Calu3 (cell line): ENCODE measurements around the gene STRIP1. TPM values are rescaled to one million over a fixed set of nuclear protein-coding genes. Genes with fewer than 3 reads are reported as not detected.

ENCODE experiments used
- BruUV-seq: library from RNA; stranded (reverse); fragments of 400-500 nt; replicated peaks from 2 replicates; lab custom pipeline; 2021; lab: Mats Ljungman, UMichigan
- CTCF ChIA-PET: fragments of 300-600 bp; sonication (Branson Sonifier 250); formaldehyde crosslinking; loops from one replicate; lab custom pipeline; 2022; ENCODE audit warnings: antibody characterized with exemption; lab: Charles Lee
- DNase-seq: peaks from one replicate; pipeline ENCODE4 v3.0.0; 2022
- H3K27ac Mint-ChIP-seq: one replicate; pipeline ENCODE4 v1.8.0; 2022; ENCODE audit warnings: mixed read lengths; ENCODE audit not compliant: unreplicated experiment
- H3K27me3 Mint-ChIP-seq: one replicate; pipeline ENCODE4 v1.8.0; 2022; ENCODE audit warnings: mixed read lengths; ENCODE audit not compliant: unreplicated experiment
- H3K36me3 Mint-ChIP-seq: one replicate; pipeline ENCODE4 v1.8.0; 2022; ENCODE audit warnings: mild to moderate bottlenecking, moderate library complexity, mixed read lengths; ENCODE audit not compliant: insufficient read depth, unreplicated experiment
- H3K4me1 Mint-ChIP-seq: one replicate; pipeline ENCODE4 v1.8.0; 2022; ENCODE audit warnings: mild to moderate bottlenecking, low read depth, mixed read lengths; ENCODE audit not compliant: unreplicated experiment
- H3K4me3 Mint-ChIP-seq: one replicate; pipeline ENCODE4 v1.8.0; 2022; ENCODE audit warnings: mild to moderate bottlenecking, low read depth, moderate library complexity, mixed read lengths; ENCODE audit not compliant: unreplicated experiment
- H3K9me3 Mint-ChIP-seq: one replicate; pipeline ENCODE4 v1.8.0; 2022; ENCODE audit warnings: low read depth, mixed read lengths; ENCODE audit not compliant: unreplicated experiment
- CTCF ChIP-seq: fragments of 200-600 bp; IDR thresholded peaks from one replicate; pipeline ENCODE4 v1.8.0; 2022; ENCODE audit warnings: antibody characterized with exemption; ENCODE audit not compliant: unreplicated experiment
- intact Hi-C: fragments of 100-400 bp; cut with micrococcal nuclease; formaldehyde crosslinking; loops from one replicate; pipeline ENCODE4 v1.10.0; 2022; ENCODE audit not compliant: unreplicated experiment
- total RNA-seq: library from RNA; stranded (reverse); gene quantifications from 2 replicates; pipeline ENCODE4 v1.2.3, GENCODE V29; 2022

The STRIP1 gene
- total RNA-seq, 1 experiment from 2014 or later = 27.5 TPM

- Mint-ChIP-seq H3K27ac (no peak overlapping the region), H3K4me3 (peak overlapping the region; percentile 69), H3K9me3 (no peaks in the 10 kb centered on the region), H3K4me1 (no peaks in the 10 kb centered on the region), H3K36me3 (no peaks in the 10 kb centered on the region), H3K27me3 (peaks cover 83% of the 10 kb centered on the region)
- CTCF ChIA-PET = no interaction called here
- DNase-seq = peak; percentile 32
- no TSS peak for BruUV-seq
- no peak for TF ChIP-seq CTCF
- intact Hi-C loops = no loop called here
Observed at GRCh38 chr1:110084227-110085078, 50.0 kb downstream of the STRIP1 start.

GRCh38 chr1:110085671-110086070, 51.2 kb downstream of the STRIP1 start:
- BruUV-seq = no TSS peak
- H3K27ac Mint-ChIP-seq = no peak overlapping the region
- intact Hi-C loops = no loop called here
- CTCF ChIA-PET = no interaction called here
- no peak for DNase-seq
- H3K4me1 Mint-ChIP-seq = no peaks in the 10 kb centered on the region
- H3K27me3 Mint-ChIP-seq = peaks cover 93% of the 10 kb centered on the region
- H3K9me3 Mint-ChIP-seq = no peaks in the 10 kb centered on the region
- H3K36me3 Mint-ChIP-seq = no peaks in the 10 kb centered on the region
- no peak for TF ChIP-seq CTCF
- H3K4me3 Mint-ChIP-seq = no peak overlapping the region

- DNase-seq = no peak
- Mint-ChIP-seq H3K27ac (no peak overlapping the region), H3K27me3 (peaks cover 93% of the 10 kb centered on the region), H3K36me3 (no peaks in the 10 kb centered on the region), H3K4me3 (no peak overlapping the region), H3K9me3 (no peaks in the 10 kb centered on the region), H3K4me1 (no peaks in the 10 kb centered on the region)
- CTCF ChIA-PET = no interaction called here
- no TSS peak for BruUV-seq
- intact Hi-C loops = no loop called here
- no peak for TF ChIP-seq CTCF
Observed at GRCh38 chr1:110086961-110087360, 52.5 kb downstream of the STRIP1 start.

GRCh38 chr1:110087812-110088738, 53.7 kb downstream of the STRIP1 start:
- Mint-ChIP-seq H3K4me1 (no peaks in the 10 kb centered on the region), H3K36me3 (no peaks in the 10 kb centered on the region), H3K27ac (no peak overlapping the region), H3K9me3 (no peaks in the 10 kb centered on the region), H3K27me3 (peaks cover 93% of the 10 kb centered on the region), H3K4me3 (no peak overlapping the region)
- CTCF ChIA-PET = interaction anchor here (0.5 to 1.3 kb wide), 10 partner anchors 12 to 1295 kb away, joined by 3 to 10 read pairs (median 5); no protein-coding TSS in a partner anchor
- intact Hi-C loops = no loop called here
- TF ChIP-seq CTCF = peak; percentile 39
- DNase-seq = peak; percentile 66
- no TSS peak for BruUV-seq
